ENCODE measurements around the gene PTPN3. TPM values are rescaled to one million over a fixed set of nuclear protein-coding genes. Genes with fewer than 3 reads are reported as not detected.

PTPN3 gene
- total RNA-seq, 2 experiments from 2014 or later: 0.58 to 1.3 TPM

- CTCF ChIA-PET: interaction anchor here (1.0 kb wide), 1 partner anchor 8 kb away, joined by 3 read pairs; no protein-coding TSS in a partner anchor
- Mint-ChIP-seq H3K27ac (no peak overlapping the region), H3K4me3 (no peak overlapping the region), H3K27me3 (peaks cover 5% of the 10 kb centered on the region), H3K4me1 (ENCODE audit: low read depth) (no peaks in the 10 kb centered on the region), H3K36me3 (ENCODE audit: low read depth) (no peaks in the 10 kb centered on the region), H3K9me3 (no peaks in the 10 kb centered on the region)
- ATAC-seq: no peak
- DNase-seq: no peak
- intact Hi-C loops (cut with micrococcal nuclease): no loop called here
- POLR2A ChIA-PET: no interaction called here
- TF ChIP-seq CTCF (IDR thresholded peaks at IDR 0.05): no peak
Measured at GRCh38 chr9:109477258-109478050, 20.7 kb downstream of the PTPN3 start.

GRCh38 chr9:109476642-109477257, 21.4 kb downstream of the PTPN3 start:
- DNase-seq (no peak), ATAC-seq (no peak)
- TF ChIP-seq CTCF (IDR thresholded peaks at IDR 0.05): no peak
- ChIA-PET CTCF (no interaction called here), POLR2A (no interaction called here)
- Mint-ChIP-seq H3K4me3 (no peak overlapping the region), H3K9me3 (no peaks in the 10 kb centered on the region), H3K36me3 (ENCODE audit: low read depth) (no peaks in the 10 kb centered on the region), H3K27ac (no peak overlapping the region), H3K4me1 (ENCODE audit: low read depth) (no peaks in the 10 kb centered on the region), H3K27me3 (peaks cover 6% of the 10 kb centered on the region)
- intact Hi-C loops (cut with micrococcal nuclease): no loop called here

GRCh38 chr9:109475526-109475925, 22.6 kb downstream of the PTPN3 start:
- Mint-ChIP-seq H3K4me1 (ENCODE audit: low read depth) (no peaks in the 10 kb centered on the region), H3K36me3 (ENCODE audit: low read depth) (no peaks in the 10 kb centered on the region), H3K9me3 (no peaks in the 10 kb centered on the region), H3K27ac (no peak overlapping the region), H3K27me3 (peaks cover 4% of the 10 kb centered on the region), H3K4me3 (no peak overlapping the region)
- ChIA-PET POLR2A (no interaction called here), CTCF (interaction anchor here (1.6 kb wide), 1 partner anchor 35 kb away, joined by 5 read pairs; no protein-coding TSS in a partner anchor)
- DNase-seq: no peak
- intact Hi-C loops (cut with micrococcal nuclease): no loop called here
- no peak for TF ChIP-seq CTCF (IDR thresholded peaks at IDR 0.05)
- no peak for ATAC-seq

- Mint-ChIP-seq H3K27me3 (peaks cover 4% of the 10 kb centered on the region), H3K4me1 (ENCODE audit: low read depth) (no peaks in the 10 kb centered on the region), H3K36me3 (ENCODE audit: low read depth) (no peaks in the 10 kb centered on the region), H3K9me3 (no peaks in the 10 kb centered on the region), H3K4me3 (no peak overlapping the region), H3K27ac (no peak overlapping the region)
- ChIA-PET POLR2A (no interaction called here), CTCF (interaction anchor here (1.6 kb wide), 1 partner anchor 35 kb away, joined by 5 read pairs; no protein-coding TSS in a partner anchor)
- DNase-seq (no peak), ATAC-seq (no peak)
- intact Hi-C loops (cut with micrococcal nuclease): no loop called here
- no peak for TF ChIP-seq CTCF (IDR thresholded peaks at IDR 0.05)
Measured at GRCh38 chr9:109474944-109475343, 23.2 kb downstream of the PTPN3 start.

- ChIA-PET POLR2A (no interaction called here), CTCF (no interaction called here)
- ATAC-seq (no peak), DNase-seq (no peak)
- H3K9me3 Mint-ChIP-seq: no peaks in the 10 kb centered on the region
- no peak overlapping the region for H3K27ac Mint-ChIP-seq
- peaks cover 4% of the 10 kb centered on the region for H3K27me3 Mint-ChIP-seq
- no peak overlapping the region for H3K4me3 Mint-ChIP-seq
- H3K36me3 Mint-ChIP-seq (ENCODE audit: low read depth): no peaks in the 10 kb centered on the region
- H3K4me1 Mint-ChIP-seq (ENCODE audit: low read depth): no peaks in the 10 kb centered on the region
- intact Hi-C loops (cut with micrococcal nuclease): no loop called here
- TF ChIP-seq CTCF (IDR thresholded peaks at IDR 0.05): no peak
Measured at GRCh38 chr9:109474170-109474569, 23.9 kb downstream of the PTPN3 start.
